Measurements from ENCODE around the gene PCK1. TPM values are rescaled to one million over a fixed set of nuclear protein-coding genes. Genes with fewer than 3 reads are reported as not detected.

PCK1 gene
- polyA plus RNA-seq, 1 experiment, result not detected

DNA sequence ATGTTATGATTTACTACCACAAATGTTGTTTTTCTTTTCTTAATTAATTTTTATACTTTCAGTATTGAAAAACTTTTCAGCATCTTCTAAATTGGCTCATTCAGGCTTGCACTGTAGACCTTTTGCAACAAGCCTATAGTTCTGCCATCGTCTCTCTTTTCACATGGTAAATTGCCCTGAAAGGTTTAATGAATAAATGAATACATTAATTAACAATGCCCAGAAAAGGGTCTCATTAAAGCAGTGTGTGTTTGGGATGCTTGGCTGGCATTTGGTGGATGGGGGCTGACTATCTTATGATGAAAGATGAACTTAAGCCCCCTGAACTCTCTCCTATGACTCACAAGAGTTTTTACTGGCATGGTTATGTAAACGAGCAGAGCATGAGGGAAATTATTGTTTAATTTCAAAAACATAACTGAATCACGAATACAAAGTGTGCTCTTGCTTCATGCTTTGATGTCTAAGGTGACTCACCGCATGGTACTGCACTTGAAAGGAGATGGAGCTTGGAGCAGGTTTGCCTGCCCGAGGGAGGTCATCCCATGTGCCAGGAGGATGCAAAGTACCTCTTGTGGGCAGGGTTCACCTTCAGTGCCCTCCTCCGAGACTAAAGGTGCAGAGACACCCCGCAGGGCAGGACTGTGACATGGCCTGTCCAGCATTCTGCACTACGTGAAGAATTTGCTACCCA lies 13.8 kb upstream of the PCK1 start:
- no peak for DNase-seq (ENCODE audit: low read depth, low spot score)
- POLR2A ChIA-PET, result no interaction called here
- Histone ChIP-seq H3K27me3 (ENCODE audit: control insufficient read depth, insufficient read depth, low read length) (peaks cover 3% of the 10 kb centered on the region), H3K27ac (ENCODE audit: low read depth, low read length) (no peak overlapping the region), H3K9me3 (ENCODE audit: control insufficient read depth, insufficient read depth, low read length) (no peaks in the 10 kb centered on the region), H3K4me3 (ENCODE audit: low read depth, low read length) (no peak overlapping the region)
- TF ChIP-seq, protein P1, sequence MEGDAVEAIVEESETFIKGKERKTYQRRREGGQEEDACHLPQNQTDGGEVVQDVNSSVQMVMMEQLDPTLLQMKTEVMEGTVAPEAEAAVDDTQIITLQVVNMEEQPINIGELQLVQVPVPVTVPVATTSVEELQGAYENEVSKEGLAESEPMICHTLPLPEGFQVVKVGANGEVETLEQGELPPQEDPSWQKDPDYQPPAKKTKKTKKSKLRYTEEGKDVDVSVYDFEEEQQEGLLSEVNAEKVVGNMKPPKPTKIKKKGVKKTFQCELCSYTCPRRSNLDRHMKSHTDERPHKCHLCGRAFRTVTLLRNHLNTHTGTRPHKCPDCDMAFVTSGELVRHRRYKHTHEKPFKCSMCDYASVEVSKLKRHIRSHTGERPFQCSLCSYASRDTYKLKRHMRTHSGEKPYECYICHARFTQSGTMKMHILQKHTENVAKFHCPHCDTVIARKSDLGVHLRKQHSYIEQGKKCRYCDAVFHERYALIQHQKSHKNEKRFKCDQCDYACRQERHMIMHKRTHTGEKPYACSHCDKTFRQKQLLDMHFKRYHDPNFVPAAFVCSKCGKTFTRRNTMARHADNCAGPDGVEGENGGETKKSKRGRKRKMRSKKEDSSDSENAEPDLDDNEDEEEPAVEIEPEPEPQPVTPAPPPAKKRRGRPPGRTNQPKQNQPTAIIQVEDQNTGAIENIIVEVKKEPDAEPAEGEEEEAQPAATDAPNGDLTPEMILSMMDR (IDR thresholded peaks at IDR 0.05; ENCODE audit: low read depth, low read length), result no peak
- CTCF ChIA-PET, result interaction anchor here (0.6 kb wide), 1 partner anchor 900 kb away, joined by 3 read pairs; no protein-coding TSS in a partner anchor

DNA sequence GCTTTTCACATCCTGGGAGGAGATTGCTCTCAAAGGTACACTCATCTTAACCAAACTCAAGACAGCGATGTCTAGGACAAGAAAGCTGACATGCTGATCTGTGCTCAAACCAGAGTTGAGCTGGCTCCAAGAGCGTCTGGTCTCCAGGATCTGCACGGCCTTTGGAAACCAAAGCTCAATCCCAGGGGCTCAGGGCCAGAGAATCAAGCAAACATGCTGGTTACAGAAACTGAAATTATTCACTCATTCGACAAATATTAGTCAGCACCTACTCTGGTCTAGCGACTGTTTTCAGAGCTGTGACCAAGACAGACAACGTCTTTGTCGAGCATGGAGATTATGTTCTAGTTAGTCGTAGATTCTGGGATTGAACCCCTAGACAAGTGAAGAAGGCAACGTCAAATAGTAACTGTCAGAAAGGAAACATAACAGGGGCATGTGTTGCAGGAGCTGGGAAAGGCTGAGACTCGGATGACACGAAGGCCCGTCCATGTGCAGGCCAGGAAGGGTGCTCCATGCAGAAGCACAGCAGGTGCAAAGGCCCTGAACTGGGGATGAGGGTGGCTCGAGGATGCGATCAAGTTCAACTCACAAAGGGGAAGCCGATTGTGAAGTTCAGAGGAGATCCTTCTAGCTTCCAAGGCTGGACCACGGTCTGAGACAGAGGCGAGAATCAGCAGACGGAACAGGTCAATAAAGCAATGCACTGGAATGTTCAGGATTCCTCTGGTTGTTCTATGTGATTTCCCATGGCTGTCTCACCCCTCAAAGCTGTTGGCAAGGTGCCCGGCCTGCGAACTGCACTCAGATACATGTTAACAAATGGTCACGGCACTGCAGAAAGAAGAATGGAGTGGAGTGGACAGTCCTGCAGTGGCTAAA lies 12.5 kb upstream of the PCK1 start:
- CTCF ChIA-PET, result no interaction called here
- Histone ChIP-seq H3K27me3 (ENCODE audit: control insufficient read depth, insufficient read depth, low read length) (peaks cover 3% of the 10 kb centered on the region), H3K4me3 (ENCODE audit: low read depth, low read length) (no peak overlapping the region), H3K27ac (ENCODE audit: low read depth, low read length) (no peak overlapping the region), H3K9me3 (ENCODE audit: control insufficient read depth, insufficient read depth, low read length) (no peaks in the 10 kb centered on the region)
- POLR2A ChIA-PET, result no interaction called here
- no peak for DNase-seq (ENCODE audit: low read depth, low spot score)
- TF ChIP-seq, protein P1 (IDR thresholded peaks at IDR 0.05; ENCODE audit: low read depth, low read length), result no peak

DNA sequence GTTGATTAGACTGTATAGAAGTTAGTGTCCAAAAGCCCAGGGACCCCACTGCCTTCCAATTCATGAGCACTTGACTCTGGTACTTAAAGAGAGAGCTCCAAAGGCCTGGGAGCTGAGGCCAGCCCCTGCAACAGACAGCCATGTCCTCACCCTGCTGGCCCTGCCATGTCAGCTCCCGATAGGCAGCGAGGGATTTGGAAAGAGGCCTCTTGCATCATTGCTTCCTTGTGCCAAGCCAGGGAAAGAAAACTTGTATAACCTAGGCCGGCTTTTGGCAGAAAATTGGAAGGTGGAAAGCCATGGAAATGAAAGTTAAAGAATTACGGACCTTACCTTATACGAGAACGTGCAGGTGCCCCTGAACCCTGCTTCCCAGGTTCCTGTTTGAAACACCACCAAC lies 8.4 kb upstream of the PCK1 start:
- Histone ChIP-seq H3K9me3 (ENCODE audit: control insufficient read depth, insufficient read depth, low read length) (no peaks in the 10 kb centered on the region), H3K27me3 (ENCODE audit: control insufficient read depth, insufficient read depth, low read length) (no peaks in the 10 kb centered on the region), H3K27ac (ENCODE audit: low read depth, low read length) (no peak overlapping the region), H3K4me3 (ENCODE audit: low read depth, low read length) (no peak overlapping the region)
- no peak for DNase-seq (ENCODE audit: low read depth, low spot score)
- ChIA-PET CTCF (no interaction called here), POLR2A (no interaction called here)
- TF ChIP-seq, protein P1 (IDR thresholded peaks at IDR 0.05; ENCODE audit: low read depth, low read length), result no peak

DNA sequence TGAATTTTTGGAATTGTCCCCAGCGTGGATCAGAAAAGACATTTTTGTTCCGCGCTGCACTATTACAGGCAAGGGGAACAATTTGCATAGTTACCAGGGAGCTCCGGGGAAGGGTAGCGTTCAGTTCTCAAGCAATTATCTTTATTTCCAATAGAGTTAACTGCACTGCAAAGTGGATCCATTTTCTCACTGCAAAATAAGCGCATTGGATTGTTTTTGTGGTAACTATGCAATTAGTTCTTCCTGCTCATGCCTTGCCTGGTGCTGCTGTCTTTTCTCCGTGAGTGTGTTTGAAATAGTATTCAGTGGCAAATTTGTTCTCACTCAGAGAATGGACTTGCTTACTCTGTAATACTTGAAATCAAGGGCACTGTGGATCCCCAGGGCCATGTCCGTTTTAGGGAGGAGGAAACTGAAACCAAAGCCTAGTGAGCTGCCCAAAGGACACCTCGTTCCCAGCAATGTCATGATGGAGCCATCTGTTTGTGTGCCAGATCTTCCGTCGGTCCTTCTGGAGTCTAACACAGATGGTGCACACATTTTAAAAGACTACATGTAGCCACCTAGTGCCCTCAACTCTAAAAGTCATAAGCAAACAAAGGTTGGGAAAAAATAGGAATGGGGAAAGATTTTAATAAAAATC lies 7.4 kb upstream of the PCK1 start:
- ChIA-PET CTCF (no interaction called here), POLR2A (no interaction called here)
- H3K27me3 ChIP-seq (ENCODE audit: control insufficient read depth, insufficient read depth, low read length), result no peaks in the 10 kb centered on the region
- no peak overlapping the region for H3K4me3 ChIP-seq (ENCODE audit: low read depth, low read length)
- no peak overlapping the region for H3K27ac ChIP-seq (ENCODE audit: low read depth, low read length)
- no peak for DNase-seq (ENCODE audit: low read depth, low spot score)
- no peaks in the 10 kb centered on the region for H3K9me3 ChIP-seq (ENCODE audit: control insufficient read depth, insufficient read depth, low read length)
- TF ChIP-seq, protein P1 (IDR thresholded peaks at IDR 0.05; ENCODE audit: low read depth, low read length), result no peak
